GM04504 (cell line): Measurements from ENCODE around the gene PPP1R1B.

Source experiments
- DNase-seq: peaks from one replicate; pipeline ENCODE4 v3.0.0-alpha.2; 2012; ENCODE audit warnings: low read depth

The PPP1R1B gene

DNA sequence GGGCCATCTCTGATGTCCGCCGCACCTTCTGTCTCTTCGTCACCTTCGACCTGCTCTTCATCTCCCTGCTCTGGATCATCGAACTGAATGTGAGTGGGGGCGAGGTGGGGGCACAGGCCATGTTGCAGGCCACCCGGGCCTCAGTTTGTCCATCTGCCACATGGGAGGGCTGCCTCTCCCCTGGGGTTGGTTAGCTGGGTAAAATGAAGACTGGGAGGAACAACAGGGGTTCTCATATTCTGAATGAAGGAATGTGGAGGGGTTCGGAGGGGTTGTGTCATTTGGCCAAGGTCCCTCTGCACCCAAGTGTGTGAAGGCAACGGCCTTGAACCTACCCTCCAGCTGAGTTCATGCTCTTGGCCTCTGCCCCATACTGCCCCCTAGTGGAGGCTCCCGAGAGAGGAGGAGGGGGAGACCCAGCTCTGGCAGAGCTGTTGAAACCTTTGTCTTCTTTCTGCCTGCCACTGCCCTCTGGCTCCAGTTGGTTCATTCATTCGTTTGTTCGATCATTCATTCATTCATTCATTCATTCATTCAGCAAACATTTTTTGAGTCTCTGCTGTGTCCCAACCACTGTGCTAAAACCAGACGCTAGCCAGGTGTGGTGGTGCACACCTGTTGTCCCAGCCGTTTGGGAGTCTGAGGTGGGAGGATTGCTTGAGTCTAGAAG lies 27.0 kb downstream of the PPP1R1B start:
- no peak for DNase-seq

DNA sequence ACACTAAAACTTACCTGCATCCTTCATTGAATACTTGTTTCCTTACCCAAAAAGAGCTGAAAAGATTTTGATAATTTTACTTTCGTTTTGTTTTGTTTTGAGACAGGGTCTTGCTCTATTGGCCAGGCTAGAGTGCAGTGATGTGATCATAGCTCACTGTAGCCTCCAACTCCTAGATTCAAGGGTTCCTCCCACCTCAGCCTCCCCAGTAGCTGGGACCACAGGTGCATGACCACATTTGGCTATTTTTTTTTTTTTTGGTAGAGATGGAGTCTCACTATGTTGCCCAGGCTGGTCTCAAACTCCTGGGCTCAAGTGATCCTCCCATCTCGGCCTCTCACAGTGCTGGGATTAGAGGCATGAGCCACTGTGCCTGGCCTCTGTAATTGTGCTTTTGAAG lies 28.4 kb downstream of the PPP1R1B start:
- DNase-seq = no peak

DNA sequence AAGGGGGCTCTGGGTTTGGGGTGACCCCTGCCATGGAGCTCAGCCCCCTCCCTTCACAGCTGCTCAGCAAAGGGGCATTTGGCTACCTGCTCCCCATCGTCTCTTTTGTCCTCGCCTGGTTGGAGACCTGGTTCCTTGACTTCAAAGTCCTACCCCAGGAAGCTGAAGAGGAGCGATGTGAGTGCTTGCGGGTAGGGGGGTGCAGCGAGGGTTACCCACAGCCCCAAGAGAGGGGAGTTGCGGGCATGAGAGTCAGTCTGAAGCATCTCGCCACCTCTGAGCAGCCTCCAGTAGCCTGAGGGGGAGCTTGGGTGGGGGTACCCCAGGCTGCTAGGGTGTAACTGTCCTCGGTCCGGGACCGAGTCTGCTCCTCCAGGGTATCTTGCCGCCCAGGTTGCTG lies 31.6 kb downstream of the PPP1R1B start:
- DNase-seq = no peak

GRCh38 chr17:39658760-39659159 lies 32.0 kb downstream of the PPP1R1B start:
- DNase-seq = no peak

- no peak for DNase-seq
Measured at GRCh38 chr17:39659279-39660010, 32.7 kb downstream of the PPP1R1B start.

DNA sequence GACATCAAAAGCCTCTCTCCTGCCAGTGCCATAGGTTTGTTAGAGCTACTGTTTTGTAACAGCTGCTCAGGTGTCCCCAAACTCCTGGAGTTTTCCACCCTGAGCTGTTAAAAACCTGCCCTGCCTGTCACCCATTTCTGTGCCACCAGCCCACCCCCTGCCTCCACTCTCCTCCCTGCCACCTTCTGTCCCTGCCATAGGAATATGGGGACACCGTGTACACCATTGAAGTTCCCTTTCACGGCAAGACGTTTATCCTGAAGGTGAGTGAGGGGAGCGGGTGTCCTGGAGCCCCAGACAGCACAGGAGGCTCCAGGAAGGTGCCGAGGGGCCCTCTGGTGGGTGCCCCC lies 33.2 kb downstream of the PPP1R1B start:
- DNase-seq = no peak

GRCh38 chr17:39660397-39661385 lies 33.9 kb downstream of the PPP1R1B start:
- DNase-seq = no peak

- no peak for DNase-seq
Measured at GRCh38 chr17:39661744-39662541, 35.2 kb downstream of the PPP1R1B start.

DNA sequence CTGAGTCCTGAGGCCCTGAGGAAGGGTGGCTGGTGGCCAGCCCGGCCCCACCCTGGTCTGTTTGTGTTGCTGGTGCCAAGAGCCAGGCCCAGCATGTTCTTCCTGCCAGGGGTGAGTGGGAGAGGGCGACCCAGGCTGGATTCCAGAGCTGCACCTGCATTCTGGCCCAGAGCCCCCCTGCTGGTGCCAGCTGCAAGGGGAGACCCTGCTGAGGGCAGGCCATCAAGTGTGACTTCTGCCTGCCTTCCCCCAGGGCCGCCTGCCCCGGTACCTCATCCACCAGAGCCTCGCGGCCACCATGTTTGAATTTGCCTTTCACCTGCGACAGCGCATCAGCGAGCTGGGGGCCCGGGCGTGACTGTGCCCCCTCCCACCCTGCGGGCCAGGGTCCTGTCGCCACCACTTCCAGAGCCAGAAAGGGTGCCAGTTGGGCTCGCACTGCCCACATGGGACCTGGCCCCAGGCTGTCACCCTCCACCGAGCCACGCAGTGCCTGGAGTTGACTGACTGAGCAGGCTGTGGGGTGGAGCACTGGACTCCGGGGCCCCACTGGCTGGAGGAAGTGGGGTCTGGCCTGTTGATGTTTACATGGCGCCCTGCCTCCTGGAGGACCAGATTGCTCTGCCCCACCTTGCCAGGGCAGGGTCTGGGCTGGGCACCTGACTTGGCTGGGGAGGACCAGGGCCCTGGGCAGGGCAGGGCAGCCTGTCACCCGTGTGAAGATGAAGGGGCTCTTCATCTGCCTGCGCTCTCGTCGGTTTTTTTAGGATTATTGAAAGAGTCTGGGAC lies 36.0 kb downstream of the PPP1R1B start:
- no peak for DNase-seq

DNA sequence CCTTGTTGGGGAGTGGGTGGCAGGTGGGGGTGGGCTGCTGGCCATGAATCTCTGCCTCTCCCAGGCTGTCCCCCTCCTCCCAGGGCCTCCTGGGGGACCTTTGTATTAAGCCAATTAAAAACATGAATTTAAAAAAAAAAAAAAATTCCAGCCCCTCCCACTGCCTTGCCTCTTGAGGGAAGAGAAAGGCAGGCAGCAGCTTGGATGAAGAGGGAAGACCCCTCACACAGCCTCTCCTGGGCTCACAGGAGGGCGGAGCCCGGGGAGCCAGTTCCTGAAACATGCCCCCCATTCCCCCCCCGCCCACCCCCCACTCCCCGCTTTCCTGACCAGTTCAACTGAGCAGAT lies 36.6 kb downstream of the PPP1R1B start:
- no peak for DNase-seq

DNA sequence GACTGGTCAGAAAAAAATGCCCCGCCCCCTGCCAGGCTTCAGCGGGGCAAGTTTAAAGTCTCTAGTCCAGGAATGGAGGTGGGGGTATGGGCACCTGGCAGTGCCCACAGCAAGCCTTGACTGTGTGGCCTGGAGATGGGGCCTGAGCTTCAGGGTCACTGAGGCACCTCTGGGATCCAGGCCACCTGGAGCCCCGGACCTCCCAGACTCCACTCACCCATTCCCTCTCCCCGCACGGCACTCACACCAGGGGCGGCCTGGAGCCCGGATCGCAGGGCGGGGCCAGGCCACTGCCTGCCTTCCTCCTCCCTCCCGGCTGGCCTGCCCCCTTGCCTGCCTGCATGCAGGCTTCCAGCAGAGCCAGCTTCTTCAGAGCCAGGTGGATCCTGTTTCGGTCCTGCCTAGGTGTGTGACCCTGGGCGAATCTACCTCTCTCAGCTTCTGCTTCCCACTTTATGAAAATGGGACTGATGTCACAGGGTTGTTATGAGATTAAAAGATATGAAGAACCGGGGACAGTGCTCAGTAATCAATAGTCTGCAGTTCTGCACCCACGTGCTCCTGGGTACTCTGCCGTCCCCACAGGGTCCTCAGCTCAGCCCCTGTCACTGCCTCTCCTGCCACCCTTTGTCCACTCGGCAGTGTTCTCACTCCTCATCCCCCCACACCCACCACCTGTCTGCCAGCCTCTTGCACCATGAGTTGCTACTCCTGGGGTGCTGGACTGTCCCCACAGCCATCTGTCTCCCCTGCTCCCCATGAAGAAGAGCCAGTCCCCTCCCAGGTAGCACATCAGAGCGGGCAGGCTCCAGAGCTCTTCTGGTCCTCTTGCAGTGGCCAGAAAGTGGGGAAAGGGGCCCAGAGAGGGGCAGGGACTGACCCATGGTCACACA lies 37.2 kb downstream of the PPP1R1B start:
- no peak for DNase-seq

DNA sequence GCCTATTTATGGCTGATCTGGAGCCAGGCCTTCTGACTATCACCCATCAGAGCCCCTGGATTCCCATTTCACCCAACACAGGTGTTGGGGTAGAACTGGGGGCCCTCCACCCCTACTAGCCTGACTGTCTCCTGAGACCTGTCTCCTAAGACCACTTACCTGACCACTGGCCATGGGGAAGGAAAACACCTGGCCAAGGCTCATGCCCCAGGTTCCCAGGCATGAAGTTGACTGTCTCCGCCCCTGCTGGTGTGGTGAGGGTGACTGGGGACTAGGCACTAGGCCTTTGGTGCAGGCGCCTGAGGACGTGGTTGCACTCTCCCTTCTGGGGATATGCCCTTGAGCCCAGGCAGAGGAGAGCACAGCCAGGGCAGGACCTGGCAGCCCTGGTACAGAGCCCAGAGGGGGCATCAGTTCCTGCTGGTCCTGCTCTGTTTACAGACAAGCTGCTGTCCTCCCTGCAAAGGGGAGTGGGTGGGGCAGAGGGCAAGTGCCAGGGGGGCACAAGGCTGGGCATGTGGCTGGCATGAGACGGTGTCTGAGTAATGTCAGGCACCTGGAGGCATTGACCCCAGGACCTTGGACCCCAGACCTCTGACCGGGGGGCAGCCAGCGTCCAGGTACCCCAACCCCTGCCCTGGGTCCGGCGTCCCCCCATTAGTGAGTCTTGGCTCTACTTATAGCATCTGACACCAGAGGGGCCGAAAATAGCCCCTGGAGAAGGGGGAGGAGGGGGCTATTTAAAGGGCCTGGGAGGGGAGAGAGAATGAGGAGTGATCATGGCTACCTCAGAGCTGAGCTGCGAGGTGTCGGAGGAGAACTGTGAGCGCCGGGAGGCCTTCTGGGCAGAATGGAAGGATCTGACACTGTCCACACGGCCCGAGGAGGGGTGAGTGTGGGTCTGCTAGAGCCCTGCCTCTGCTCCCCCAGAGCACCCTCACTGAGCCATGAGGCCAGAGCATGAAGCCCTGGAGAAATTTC lies 38.1 kb downstream of the PPP1R1B start, which contains the start of gene TCAP:
Gene TCAP (plus strand): TSS at position 769 of the 981 bp plus-strand sequence. CDS start 11 bp downstream, at position 780.
- DNase-seq = no peak

DNA sequence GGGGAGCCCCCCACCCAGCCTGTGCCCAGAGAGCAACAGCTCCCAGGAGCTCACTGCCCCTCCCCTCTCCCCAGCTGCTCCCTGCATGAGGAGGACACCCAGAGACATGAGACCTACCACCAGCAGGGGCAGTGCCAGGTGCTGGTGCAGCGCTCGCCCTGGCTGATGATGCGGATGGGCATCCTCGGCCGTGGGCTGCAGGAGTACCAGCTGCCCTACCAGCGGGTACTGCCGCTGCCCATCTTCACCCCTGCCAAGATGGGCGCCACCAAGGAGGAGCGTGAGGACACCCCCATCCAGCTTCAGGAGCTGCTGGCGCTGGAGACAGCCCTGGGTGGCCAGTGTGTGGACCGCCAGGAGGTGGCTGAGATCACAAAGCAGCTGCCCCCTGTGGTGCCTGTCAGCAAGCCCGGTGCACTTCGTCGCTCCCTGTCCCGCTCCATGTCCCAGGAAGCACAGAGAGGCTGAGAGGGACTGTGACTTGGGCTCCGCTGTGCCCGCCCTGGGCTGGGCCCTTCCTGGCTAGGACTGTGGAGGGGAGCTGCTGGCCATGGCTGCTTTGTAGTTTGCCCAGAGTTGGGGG lies 39.0 kb downstream of the PPP1R1B start:
- no peak for DNase-seq

GRCh38 chr17:39666231-39666600 lies 39.5 kb downstream of the PPP1R1B start:
- DNase-seq = no peak

DNA sequence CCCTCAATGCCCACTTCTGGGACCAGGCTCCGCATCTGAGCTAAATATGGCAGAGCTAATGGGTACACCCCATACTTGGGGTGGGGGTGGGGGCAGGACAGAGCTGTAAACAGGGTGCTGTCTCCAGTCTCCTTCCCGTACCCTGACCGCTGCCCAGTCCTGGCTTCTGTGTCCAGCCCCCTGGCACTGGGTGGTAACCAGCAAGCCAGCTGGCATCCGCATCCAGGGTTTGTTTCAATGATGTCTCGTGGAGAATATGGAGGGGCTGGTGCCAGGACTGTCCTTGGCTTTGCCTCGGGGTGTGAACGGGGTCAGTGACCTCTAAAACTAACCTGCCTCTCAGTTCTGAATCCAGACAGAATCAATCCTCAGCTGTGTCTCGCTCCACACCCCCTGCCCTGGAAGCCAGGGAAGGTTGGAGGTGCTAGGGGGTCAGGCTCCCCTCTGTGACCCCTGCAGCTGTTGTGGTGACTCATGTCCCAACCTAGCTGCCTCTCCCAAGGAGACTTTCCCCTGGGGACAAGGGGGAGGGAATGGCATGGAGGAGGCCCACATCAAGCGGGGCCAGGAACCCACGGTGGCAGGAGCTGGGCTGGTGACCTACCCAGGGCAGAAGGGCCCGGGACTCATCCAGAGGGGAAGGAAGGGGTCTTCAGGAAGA lies 40.0 kb downstream of the PPP1R1B start:
- no peak for DNase-seq

DNA sequence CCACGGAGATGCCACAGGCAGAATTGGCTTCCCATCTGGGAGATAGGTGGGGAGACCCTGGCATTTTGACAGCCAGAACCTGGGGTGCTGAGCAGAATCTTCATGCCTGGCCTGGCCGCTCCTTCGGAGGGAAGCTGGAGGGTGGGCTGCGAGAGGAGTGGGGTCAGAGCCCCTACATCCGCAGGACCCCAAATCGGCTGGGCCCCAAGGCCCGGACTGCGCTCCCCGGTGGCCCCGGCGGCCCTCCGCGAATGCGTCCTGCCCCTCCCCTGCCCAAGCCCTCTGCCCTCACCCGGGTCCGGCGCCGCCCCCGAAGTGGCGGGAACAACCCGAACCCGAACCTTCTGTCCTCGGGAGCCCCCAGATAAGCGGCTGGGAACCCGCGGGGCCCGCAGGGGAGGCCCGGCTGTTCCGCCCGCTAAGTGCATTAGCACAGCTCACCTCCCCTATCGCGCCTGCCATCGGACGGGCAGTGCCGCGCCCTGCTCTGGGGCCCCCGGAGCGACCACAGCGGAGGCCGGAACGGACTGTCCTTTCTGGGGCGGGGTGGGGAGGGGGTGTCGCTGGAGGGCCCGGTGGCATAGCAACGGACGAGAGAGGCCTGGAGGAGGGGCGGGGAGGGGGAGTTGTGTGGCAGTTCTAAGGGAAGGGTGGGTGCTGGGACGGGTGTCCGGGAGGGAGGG lies 40.7 kb downstream of the PPP1R1B start:
- no peak for DNase-seq
